Peyer's patch (tissue), 4 donors: ENCODE results near the gene CNDP2. TPM values are rescaled to one million over a fixed set of nuclear protein-coding genes. Genes with fewer than 3 reads are reported as not detected.

Experiments used
- DNase-seq, 3 donors: peaks; one replicate each; pipeline ENCODE4 v3.0.0-alpha.2; 2017 to 2019
- H3K27ac ChIP-seq, 4 donors: fragments of 200-600 bp; sonication (generic); one replicate each; pipeline ENCODE4 v1.5.1; 2016 to 2019
- H3K27me3 ChIP-seq, 2 donors: fragments of 200-600 bp; sonication (generic); one replicate each; pipeline ENCODE4 v1.5.1; 2019
- H3K36me3 ChIP-seq, 3 donors: fragments of 200-600 bp; sonication (generic); one replicate each; pipeline ENCODE4 v1.5.1; 2016 to 2019
- H3K4me1 ChIP-seq, 4 donors: fragments of 200-600 bp; sonication (generic); one replicate each; pipeline ENCODE4 v1.5.1; 2016 to 2019
- H3K4me3 ChIP-seq, 4 donors: fragments of 200-600 bp; sonication (generic); 1 replicate in 3 of 4; 2 replicates in 1 of 4; pipeline ENCODE4 v1.5.1; 2016 to 2019; ENCODE audit warnings: mild to moderate bottlenecking in 1 of 4
- H3K9me3 ChIP-seq, 4 donors: fragments of 200-600 bp; sonication (generic); one replicate each; pipeline ENCODE4 v1.5.1; 2016 to 2019; ENCODE audit warnings: mild to moderate bottlenecking in 1 of 4
- CTCF ChIP-seq, 6 experiments: fragments of 450-650 bp in 4 of 6; fragments of 200-600 bp in 2 of 6; sonication (generic) in 1 of 6; IDR thresholded peaks; one replicate each; pipeline ENCODE4 v1.5.1; 2017 to 2019; ENCODE audit warnings: antibody characterized with exemption in 6 of 6, mild to moderate bottlenecking in 3 of 6, moderate library complexity in 1 of 6
- POLR2A ChIP-seq, 2 donors: fragments of 450-650 bp; IDR thresholded peaks; one replicate each; pipeline ENCODE4 v1.5.1; 2017; ENCODE audit warnings: antibody characterized with exemption in 2 of 2, mild to moderate bottlenecking in 2 of 2, moderate library complexity in 2 of 2
- total RNA-seq, 4 donors: library from RNA; depleted of rRNA; stranded (reverse); fragments of >200 nt; gene quantifications; one replicate each; pipeline ENCODE4 v1.1.0, GENCODE V29; 2016

Gene CNDP2
- 100 to 1,000 TPM; 283 to 798 (median 653) TPM for total RNA-seq

- Histone ChIP-seq H3K27me3 (no peaks in the 10 kb centered on the region), H3K4me3 (peak within 1 kb of the TSS; percentile 84 to 98 (median 96)), H3K36me3 (no peaks in the 10 kb centered on the region), H3K4me1 (peaks cover 0 to 26% (median 9%) of the 10 kb centered on the region in 4 donors), H3K9me3 (no peaks in the 10 kb centered on the region), H3K27ac (peak within 1 kb of the TSS; percentile 94 to 98 (median 96))
- DNase-seq: peak; percentile 100
- TF ChIP-seq POLR2A (IDR thresholded peaks at IDR 0.05) (peak; percentile 57 to 86), CTCF (IDR thresholded peaks at IDR 0.05) (no peak)
These were observed at the start of gene CNDP2 for GRCh38 chr18:74495581-74496507. TSS of gene CNDP2 (plus strand) at chr18:74496363. CDS start at chr18:74499974, 3,611 bp downstream.

GRCh38 chr18:74446631-74447403 is 49.3 kb upstream of the CNDP2 start:
- TF ChIP-seq POLR2A (IDR thresholded peaks at IDR 0.05) (no peak), CTCF (IDR thresholded peaks at IDR 0.05) (no peak)
- DNase-seq: no peak

DNA sequence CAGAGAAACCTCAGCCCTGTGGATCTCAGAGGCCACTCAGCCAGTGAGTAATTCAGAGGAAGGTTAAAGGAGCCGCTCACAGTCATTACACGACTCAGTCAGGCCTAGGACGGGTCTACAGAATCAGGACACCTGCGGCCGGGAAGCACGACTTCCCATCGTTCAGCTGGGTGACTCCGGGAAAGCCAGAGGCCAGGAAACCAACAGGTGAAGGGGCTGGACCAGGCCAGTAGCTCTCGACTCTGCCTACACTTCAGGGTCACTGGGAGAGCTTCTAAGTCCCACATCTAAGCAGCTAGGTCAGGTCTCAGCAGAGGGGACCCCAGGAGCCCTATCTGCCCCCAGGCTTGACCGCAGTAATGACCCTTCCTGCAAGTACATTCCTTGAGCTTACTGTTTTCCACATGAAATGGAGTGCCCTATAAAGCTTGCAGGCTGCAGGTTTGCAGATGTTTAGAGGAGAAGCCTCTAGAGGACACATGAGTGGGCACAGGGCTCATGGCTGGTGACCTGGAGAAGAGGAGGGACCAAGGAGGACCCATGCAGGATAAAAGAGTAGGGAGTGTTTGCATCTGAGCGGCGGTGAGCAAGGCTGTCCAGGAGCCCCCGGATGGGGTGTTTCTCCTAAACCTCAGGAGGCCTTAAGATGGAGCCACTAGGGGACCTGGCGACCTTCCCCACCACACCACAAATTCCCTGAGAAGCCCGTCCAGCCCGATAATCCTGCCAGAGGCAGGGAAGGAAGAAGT is 48.6 kb upstream of the CNDP2 start:
- TF ChIP-seq CTCF (IDR thresholded peaks at IDR 0.05): no peak
- no peak for TF ChIP-seq POLR2A (IDR thresholded peaks at IDR 0.05)
- no peak for DNase-seq
- Histone ChIP-seq H3K9me3 (no peaks in the 10 kb centered on the region), H3K36me3 (no peaks in the 10 kb centered on the region), H3K27me3 (no peaks in the 10 kb centered on the region), H3K4me1 (no peaks in the 10 kb centered on the region), H3K4me3 (no peak overlapping the region), H3K27ac (no peak overlapping the region)

More at GRCh38 chr18:74446631-74447403, 49.3 kb upstream of the CNDP2 start:
- no peaks in the 10 kb centered on the region for H3K27me3 ChIP-seq
- H3K27ac ChIP-seq: no peak overlapping the region
- no peaks in the 10 kb centered on the region for H3K4me1 ChIP-seq
- H3K9me3 ChIP-seq: no peaks in the 10 kb centered on the region
- H3K4me3 ChIP-seq: no peak overlapping the region
- no peaks in the 10 kb centered on the region for H3K36me3 ChIP-seq

DNA sequence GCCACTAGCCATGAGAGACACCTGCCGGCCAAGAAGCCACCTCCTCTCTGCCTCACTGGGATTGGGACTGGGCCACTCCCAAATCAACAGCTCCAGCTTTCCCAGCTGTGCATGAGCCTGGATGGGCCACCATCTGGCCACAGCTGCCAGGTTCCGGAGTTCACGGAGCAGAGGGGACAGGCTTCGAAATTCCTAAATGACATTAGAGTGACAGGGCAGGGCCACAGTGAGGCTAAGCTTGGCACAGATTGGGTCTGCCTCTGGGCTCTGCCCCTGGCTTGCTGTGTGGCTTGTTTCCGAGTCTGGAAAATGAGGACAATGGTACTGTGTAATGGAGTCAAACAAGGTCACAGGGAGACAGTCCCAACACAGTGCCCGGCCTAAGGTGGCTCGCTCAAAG is 45.5 kb upstream of the CNDP2 start:
- Histone ChIP-seq H3K27ac (no peak overlapping the region), H3K4me1 (no peaks in the 10 kb centered on the region), H3K27me3 (no peaks in the 10 kb centered on the region), H3K36me3 (no peaks in the 10 kb centered on the region), H3K9me3 (no peaks in the 10 kb centered on the region), H3K4me3 (no peak overlapping the region)
- TF ChIP-seq POLR2A (IDR thresholded peaks at IDR 0.05) (no peak), CTCF (IDR thresholded peaks at IDR 0.05) (no peak)
- DNase-seq: no peak

GRCh38 chr18:74451148-74451547 is 45.0 kb upstream of the CNDP2 start:
- TF ChIP-seq CTCF (IDR thresholded peaks at IDR 0.05): no peak
- no peak for TF ChIP-seq POLR2A (IDR thresholded peaks at IDR 0.05)
- DNase-seq: no peak
- Histone ChIP-seq H3K27me3 (no peaks in the 10 kb centered on the region), H3K4me3 (no peak overlapping the region), H3K4me1 (peaks cover 0 to 4% (median under 1%) of the 10 kb centered on the region in 4 donors), H3K9me3 (no peaks in the 10 kb centered on the region), H3K36me3 (no peaks in the 10 kb centered on the region), H3K27ac (no peak overlapping the region)
